ENCODE measurements around the gene ERC1. TPM values are rescaled to one million over a fixed set of nuclear protein-coding genes. Genes with fewer than 3 reads are reported as not detected.
A peak's percentile ranks its signal among the peaks of the same experiment; 100 is the strongest.
"Not testable (repeated sequence)": the region's sequence is repeated elsewhere in the genome, so short reads cannot be mapped to it uniquely, and the experiment has no call there.

The ERC1 gene
- polyA plus RNA-seq, 10 donors, result 20.1 to 28.1 (median 24.1) TPM

DNA sequence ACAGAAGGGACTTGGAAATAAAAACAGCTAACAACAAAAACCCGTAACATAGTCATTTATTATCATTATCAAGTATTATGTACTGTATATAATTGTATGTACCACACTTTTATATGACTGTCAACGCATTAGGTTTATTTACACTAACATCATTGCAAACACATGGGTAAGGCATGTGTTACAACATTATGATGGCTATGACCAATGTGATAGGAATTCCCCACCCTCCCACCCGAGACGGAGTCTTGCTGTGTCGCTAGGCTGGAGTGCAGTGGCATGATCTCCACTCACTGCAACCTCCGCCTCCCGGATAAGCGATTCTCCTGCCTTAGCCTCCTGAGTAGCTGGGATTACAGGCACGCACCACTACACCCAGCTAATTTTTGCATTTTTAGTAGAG is 82.6 kb downstream of the ERC1 start:
- no peak for DNase-seq

DNA sequence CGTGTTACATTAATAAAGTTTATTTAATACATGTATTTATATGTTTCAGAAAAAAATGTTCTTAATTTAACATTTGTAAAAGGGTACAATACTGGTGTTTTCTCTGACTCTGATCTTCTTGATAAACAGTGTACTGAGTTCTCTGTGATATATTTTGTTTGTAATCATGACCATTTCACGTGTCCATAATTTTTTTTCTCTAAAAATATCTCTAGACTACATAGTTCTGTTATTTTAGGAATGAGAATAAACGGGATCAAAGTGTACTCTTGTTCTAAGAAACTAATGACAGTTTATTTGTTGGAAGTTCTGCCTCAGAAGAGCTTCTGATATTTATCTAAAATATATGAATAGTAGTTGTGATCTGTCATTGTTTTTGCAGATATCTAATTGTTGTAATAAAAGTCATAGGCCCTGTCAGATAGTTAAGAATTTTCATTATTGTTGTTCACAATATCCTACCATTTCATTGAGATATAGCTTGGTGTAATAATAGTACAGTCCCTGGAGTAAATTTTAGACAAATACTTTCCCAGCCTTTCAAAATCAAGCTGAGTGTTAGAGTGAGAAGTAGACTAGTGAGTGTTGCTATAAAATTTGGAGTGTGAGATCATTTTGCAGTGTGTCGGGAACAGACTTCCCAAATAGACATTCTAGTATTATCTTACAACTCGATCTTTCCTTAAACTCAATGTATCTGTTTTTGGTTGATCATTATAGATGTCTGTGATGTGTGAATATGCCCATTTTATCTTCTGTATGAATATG is 86.2 kb downstream of the ERC1 start:
- no peak for DNase-seq

DNA sequence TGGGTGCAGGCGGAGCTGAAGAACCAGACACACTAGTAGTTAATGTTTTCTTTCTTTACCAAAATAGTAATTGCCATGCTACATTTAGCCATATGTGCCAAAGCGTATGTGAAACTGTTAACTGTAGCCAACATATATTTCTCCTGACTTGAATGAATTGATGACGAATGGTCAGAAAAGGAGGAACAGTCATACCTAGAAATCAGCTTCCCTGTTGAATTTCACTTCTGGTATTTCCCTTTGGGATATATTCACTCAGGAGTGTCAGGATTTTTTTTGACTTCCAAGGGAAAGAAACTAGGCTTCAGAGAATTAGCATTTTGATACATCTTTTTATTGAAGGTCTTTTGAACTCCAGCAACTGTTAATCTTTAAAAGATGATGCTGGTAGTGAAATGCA is 87.0 kb downstream of the ERC1 start:
- no peak for DNase-seq

DNA sequence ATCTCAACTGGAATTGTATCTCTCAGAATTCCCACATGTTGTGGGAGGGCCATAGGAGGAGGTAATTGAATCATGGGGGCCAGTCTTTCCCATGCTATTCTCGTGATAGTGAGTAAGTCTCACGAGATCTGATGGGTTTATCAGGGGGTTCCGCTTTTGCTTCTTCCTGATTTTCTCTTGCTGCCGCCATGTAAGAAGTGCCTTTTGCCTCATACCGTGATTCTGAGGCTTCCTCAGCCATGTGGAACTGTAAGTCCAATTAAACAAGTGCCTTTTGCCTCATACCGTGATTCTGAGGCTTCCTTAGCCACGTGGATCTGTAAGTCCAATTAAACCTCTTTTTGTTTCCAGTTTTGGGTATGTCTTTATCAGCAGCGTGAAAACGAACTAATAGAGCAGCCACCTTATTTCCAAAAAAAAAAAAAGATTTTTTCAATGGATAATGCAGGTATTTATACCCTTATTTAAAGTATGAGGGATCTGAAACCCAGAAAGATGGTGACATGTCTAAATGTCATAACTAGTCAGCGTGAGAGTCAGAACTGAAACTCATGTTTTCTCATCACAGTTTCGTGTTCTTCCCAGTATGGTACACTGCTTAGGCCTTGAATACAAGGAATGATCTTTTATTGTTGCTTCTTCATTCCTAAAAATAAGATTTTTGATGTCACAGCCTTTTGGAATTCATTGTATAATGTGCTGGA is 89.6 kb downstream of the ERC1 start:
- DNase-seq, result no peak

DNA sequence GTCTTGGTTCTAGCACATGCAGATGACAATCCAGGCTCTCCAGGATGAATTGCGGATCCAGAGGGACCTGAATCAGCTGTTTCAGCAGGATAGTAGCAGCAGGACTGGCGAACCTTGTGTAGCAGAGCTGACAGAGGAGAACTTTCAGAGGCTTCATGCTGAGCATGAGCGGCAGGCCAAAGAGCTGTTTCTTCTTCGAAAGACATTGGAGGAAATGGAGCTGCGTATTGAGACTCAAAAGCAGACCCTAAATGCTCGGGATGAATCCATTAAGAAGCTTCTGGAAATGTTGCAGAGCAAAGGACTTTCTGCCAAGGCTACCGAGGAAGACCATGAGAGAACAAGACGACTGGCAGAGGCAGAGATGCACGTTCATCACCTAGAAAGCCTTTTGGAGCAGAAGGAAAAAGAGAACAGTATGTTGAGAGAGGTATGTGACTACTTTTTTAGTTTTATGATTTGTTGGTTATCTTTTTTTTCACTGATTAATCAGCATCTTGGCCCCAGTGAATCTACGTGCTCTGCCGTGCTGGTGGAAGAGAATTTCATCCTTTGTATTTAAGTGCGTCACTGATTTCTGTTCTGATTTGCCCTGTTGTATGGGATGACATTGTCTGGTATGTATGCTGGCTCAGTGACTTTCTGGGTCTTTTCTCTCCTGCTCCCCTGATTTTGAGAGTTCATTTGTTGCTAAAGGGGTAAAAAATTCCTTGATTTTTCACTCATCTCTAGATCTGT is 92.3 kb downstream of the ERC1 start:
- DNase-seq, result peak in 1 of 3 donors; percentile 33

DNA sequence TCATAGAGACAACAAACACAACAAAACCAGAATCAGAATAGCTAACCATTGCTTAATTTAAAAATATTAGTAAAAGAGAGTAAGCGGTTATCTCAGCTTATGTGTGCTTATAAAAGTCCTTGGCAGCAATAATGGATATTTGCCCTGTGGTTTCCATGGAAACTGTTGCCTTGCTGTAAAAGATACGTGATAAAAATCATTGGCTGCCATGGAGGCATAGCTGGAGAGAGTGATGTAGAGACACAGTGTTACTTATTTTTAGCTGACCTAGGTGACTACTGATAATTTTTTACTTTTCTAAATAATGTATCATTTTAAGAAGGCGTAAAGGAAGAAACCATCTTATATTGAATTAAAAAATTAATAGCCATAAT is 92.9 kb downstream of the ERC1 start:
- peak; percentile 10 to 52 (median 10) for DNase-seq

DNA sequence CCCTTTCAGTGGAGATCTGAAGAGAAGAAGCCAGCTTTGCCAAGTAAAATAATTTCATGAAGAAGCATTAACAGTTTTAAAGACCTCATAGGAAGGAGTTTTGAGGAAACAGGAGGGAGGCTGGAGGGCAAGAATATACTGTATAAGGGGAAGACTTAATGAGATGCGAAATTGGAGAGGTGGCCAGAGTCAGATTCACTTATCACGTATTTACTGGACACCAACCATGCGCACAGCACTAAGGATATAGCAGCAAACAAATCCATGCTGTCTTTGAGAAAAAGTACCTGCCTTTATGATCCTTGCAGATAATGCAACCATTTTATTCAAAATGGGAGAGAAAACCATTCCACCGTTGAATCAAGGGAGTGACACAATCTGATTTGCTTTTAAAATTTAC is 100.3 kb downstream of the ERC1 start:
- no peak for DNase-seq

DNA sequence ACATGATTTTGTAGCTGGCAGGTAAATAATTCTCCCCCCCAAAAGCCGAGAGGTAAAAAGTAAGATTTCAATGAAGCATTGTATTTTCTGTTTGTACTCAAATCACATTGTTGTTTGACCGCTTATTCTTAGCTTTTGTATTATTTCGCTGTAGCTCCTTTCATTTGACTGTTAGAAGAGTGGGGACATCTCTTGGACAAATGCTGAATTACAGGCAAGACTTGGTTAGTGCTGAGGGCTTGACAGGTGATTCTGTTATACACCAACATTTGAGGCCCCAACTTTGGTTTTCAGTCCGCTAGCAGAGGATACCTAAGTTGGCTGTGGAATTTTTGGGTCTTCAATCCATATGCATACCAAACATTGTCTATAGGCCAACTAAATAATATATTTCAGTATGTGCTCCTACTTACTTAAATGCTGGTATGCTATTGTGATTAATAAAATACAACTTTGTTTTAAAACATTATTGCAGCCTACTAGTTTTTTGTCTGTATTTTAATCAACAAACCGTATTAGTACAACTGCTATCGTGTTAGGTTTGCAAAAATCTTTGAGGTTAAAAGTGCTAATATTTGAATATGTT is 102.2 kb downstream of the ERC1 start:
- DNase-seq, result peak; percentile 38 to 69 (median 48)

DNA sequence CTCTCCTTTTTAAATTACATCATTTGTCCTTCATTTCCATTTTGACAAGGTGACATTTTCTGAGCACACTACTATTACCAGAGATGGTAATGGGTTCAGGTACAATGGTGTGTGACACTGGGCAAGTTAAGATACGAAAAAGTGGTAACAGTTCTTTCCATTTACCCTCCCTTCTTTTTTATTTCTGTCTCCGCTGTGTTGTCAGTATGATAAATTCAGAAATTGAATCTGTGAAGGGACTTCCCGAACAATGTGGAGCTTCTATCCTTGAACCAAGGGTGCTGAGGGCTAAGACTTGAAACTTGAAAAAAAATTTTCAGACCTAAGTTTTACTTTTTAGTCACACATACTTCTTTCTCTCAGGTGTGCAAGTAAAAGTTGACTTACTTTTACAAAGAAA is 103.7 kb downstream of the ERC1 start:
- no peak for DNase-seq

DNA sequence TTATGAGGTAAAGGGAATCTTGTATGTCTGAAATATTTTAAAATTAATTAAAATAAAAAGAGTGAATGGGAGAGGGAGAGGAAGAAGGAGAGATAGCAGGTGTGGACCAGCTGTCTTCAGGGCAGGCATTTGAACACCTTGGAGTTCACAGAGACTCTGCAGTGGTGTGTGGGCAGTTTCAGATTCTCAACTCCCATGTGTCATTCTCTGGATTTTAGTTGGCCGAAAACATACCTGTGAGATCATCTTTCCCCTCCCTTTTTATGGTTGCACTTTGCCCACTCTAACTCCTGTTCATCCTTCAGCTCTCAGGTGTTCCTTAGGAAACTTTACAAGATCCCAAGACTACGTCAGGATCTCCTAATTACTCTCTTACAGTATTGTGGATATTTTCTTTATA is 108.1 kb downstream of the ERC1 start:
- no peak for DNase-seq

DNA sequence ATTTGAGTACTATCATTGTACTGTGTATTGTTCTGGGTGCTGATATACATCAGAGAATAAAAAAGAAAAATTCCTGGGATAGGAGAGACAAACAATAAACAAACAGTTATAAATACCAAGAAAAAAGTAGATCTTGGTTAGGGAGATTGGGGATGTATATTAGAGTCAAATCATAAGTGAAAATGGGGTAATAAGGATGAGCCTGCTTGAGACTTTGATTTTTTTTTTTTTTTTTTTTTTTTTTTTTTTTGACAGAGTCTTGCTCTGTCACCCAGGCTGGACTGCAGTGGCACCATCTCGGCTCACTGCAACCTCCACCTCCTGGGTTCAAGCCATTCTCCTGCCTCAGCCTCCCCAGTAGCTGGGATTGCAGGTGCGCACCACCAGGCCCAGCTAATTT is 108.6 kb downstream of the ERC1 start:
- DNase-seq, result not testable (repeated sequence)

DNA sequence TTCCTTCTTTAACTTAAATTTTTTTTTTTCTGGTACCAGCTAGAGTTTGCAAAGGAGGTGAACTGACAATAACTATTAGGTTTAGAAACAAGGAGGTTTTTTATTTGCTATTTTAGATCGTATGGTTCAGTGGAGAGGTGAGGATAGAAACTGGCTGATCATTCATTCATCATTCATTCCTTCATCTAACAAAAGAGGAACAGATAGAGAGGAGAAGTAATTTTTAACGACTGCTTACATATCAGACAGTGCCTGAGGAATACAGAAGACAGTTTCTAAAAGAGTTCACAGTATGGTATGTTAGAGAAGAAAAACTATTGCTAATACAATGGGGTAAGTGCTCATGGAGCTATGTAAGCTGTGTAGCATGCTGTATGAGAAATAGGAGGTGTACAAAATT is 111.1 kb downstream of the ERC1 start:
- DNase-seq, result no peak

DNA sequence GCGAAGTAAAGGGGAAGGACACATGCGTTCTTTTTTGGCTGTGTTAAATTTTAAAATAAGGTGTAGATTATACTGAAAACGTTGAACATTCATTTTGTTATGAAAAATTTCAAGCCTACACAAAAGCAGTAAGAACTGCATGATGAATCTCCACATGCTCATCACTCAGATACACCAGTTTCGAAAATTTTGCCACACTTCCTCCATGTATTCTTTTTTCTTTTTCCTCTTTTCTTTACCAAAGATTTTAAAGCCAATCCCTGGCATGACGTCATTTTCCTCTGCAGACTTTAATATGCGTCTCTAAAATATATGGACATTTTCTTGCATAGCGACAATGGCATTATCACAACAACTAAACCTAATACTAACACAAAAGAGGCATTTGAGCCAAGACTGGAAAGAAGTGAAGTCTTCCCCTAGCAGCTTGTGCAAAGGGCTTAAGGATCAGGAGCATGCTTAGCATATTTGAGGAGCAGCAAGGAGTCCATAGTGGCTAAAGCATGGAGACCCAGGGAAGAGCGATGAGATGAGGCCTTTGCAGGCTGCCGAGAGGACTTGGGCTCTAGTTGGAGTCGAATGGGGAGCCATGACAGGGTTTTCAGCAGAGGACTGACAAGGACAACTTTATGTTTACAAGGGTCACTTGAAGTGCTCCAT is 111.9 kb downstream of the ERC1 start:
- no peak for DNase-seq

DNA sequence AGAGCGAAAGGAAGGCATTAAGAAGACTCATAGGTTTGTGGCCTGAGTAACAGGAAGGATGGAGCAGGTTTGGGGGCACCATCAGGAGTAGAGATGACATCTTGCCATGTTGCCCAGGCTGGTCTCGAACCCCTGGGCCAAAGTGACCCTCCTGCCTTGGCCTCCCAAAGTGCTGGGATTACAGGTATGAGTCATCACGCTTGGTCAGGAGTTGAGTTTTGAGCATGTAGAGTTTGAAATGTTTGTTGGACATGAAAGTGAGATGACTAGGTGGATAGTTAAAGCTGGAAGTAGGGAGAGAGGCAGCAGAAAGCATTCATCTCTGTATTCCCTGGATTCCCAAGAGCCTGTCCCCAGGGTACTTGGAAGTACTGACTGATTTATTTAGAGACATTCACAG is 112.6 kb downstream of the ERC1 start:
- no peak for DNase-seq

DNA sequence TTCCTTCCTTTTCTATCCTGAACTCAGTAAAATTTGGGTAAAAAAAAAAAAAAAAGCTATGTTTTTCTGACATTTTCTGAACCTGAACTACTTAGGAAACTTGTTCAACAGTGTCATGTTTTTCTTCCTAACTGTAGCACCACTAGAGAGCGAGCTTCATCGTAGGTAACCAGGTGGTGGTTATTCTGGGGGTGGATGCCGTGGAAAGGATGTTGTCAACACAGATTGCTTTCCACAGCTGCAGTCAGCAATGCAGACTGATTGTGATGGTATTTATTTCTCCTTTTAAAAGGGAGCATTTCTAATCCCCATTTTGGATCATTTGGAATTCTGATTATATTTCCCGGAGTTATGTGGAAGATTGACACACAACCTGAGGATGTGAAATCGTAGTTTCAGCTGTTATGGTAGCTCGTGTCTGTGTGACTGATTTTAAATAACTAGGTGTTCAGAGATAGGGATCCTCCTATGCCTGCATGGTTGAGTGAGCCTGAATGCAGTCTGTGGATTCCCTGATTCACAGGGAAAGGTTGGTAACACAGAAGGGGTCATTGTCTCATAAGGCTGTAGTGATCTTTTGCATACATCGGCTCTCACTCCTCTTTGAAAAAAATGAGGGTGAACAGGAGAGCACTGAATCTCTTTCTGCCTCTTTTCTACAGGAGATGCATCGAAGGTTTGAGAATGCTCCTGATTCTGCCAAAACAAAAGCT is 113.2 kb downstream of the ERC1 start:
- DNase-seq, result no peak

DNA sequence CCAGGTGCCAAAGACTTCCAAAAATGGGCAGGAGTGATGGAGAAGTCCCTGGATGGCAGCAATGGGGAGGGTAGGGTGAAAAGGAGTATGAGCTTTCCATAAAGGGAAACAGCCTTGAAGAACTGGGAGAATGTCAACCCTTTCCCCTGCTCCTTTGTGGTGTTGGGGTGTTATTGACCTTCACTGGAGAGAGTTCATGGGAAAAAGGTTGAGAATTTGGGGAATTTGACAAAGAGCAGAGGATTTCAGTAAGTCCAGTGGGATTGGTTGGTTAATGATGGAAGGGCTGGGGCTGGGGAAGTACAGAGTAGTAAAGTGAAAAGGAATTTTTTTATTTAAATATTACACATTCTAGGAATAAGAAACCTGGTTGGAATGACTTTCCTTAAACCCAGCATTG is 116.6 kb downstream of the ERC1 start:
- no peak for DNase-seq

DNA sequence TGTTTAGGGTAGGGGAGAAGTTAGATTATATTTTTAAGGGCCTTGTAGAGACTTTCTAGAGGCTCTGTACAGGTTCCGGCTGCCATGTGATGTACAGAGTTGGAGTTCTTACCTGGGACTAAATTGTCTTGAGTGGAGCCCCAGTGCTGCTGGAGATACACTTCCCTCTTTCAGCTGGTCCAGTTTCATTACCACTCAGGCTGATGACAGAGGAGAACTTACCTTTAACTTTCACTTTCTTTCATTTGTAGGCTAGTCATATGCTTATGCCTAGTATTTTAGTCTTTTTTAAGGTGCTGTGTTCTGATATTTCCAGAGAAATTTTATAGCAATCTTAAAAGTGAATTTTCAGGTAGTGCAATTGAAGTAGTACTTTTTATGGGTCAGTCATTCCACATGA is 117.3 kb downstream of the ERC1 start:
- DNase-seq, result no peak

DNA sequence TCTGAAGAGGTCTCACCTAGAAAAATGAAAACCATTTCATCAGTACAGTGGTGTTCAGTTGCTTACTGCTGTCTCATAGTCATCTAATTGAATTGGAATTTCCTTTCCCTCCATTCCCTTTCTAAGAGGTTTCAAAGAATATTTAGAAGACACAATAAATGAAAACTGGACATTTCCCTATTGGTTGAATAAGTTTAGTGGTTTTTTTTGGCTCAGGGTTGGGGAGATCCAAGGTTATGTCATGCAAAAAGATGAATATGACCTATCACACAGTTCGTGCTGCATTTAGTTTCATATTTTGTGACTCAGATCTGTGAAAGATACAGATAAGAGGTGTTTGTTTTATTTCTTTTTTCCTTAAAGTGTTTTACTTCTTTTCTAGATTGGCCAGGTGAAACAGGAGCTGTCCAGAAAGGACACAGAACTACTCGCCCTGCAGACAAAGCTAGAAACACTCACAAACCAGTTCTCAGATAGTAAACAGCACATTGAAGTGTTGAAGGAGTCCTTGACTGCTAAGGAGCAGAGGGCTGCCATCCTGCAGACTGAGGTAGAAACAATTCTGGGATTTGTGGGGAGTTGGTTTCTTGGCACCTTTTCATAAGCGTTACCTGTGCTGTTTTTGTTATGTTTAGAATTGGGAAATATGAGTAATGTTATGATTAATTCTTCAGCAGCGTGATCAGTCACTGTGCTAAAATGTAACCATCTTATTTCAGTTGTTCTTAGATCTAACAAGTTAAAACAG is 124.6 kb downstream of the ERC1 start:
- DNase-seq, result peak in 1 of 3 donors; percentile 47

DNA sequence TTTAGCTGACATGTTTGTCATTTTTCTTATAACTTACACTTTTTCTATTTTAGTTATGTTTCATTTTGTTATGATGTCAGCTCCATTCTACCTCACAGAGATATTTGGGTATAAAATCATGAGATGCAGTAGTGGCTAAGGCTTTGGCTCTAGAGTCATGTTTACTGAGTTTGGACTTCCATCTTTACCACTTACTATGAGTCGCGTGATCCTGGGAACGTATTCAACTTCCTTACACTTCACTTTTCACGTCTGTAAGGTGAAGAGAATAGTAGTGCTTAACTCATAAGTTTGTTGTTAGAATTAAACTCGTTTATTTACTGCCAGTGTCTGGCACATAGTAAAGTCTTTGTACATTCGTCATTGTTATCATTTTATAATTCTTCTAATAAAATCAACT is 126.3 kb downstream of the ERC1 start:
- no peak for DNase-seq

DNA sequence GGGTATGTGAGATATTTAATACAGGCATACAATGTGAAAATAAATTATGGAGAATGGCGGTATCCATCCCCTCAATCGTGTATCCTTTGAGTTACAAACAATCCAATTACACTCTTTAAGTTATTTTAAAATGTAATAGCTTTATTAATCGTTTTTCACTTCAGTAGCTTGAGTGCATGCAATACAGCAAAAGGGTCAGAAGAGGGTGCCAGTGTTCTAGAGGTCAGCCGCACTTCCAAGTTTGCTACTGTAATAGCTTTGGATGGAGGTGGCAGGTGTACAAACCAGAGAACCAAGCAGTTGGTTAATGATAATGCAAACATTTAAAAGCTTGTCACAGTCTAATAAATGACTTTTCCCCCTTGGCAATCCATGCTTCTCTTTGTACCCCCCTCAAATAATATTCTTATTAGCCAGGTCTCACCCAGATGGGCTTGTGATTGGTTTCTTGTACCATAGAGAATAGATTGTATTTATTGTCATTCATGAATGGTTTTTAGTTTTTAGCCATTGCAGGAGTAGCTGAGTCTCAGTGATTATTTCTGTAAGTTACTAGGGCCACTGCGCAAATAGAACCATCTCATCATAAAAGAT is 127.0 kb downstream of the ERC1 start:
- peak; percentile 65 to 82 (median 76) for DNase-seq

All from muscle of back (tissue), 11 donors.